Measurements from ENCODE around the gene PDRG1.
"Not testable (repeated sequence)": the region's sequence is repeated elsewhere in the genome, so short reads cannot be mapped to it uniquely, and the experiment has no call there.

The PDRG1 gene

GRCh38 chr20:31927627-31928159, 24.2 kb downstream of the PDRG1 start:
- FAIRE-seq (no peak), DNase-seq (ENCODE audit: insufficient read length, low spot score) (no peak)

GRCh38 chr20:31926493-31926892, 25.4 kb downstream of the PDRG1 start:
- FAIRE-seq (no peak), DNase-seq (ENCODE audit: insufficient read length, low spot score) (no peak)
- TF ChIP-seq CTCF (IDR thresholded peaks at IDR 0.05; ENCODE audit: insufficient read depth, missing control alignments), result no peak

More at GRCh38 chr20:31927627-31928159, 24.2 kb downstream of the PDRG1 start:
- TF ChIP-seq CTCF (IDR thresholded peaks at IDR 0.05; ENCODE audit: insufficient read depth, missing control alignments), result no peak

GRCh38 chr20:31925631-31926030, 26.2 kb downstream of the PDRG1 start:
- TF ChIP-seq CTCF (IDR thresholded peaks at IDR 0.05; ENCODE audit: insufficient read depth, missing control alignments), result no peak
- no peak for DNase-seq (ENCODE audit: insufficient read length, low spot score)
- no peak for FAIRE-seq

GRCh38 chr20:31924561-31924960, 27.3 kb downstream of the PDRG1 start:
- DNase-seq (ENCODE audit: insufficient read length, low spot score), result no peak
- TF ChIP-seq CTCF (IDR thresholded peaks at IDR 0.05; ENCODE audit: insufficient read depth, missing control alignments), result no peak
- no peak for FAIRE-seq

GRCh38 chr20:31923388-31924331, 28.2 kb downstream of the PDRG1 start:
- TF ChIP-seq CTCF (IDR thresholded peaks at IDR 0.05; ENCODE audit: insufficient read depth, missing control alignments), result no peak
- FAIRE-seq, result no peak
- no peak for DNase-seq (ENCODE audit: insufficient read length, low spot score)

GRCh38 chr20:31922588-31922987, 29.3 kb downstream of the PDRG1 start:
- DNase-seq (ENCODE audit: insufficient read length, low spot score) (no peak), FAIRE-seq (no peak)
- TF ChIP-seq CTCF (IDR thresholded peaks at IDR 0.05; ENCODE audit: insufficient read depth, missing control alignments), result no peak

GRCh38 chr20:31922181-31922580, 29.7 kb downstream of the PDRG1 start:
- FAIRE-seq (no peak), DNase-seq (ENCODE audit: insufficient read length, low spot score) (no peak)
- no peak for TF ChIP-seq CTCF (IDR thresholded peaks at IDR 0.05; ENCODE audit: insufficient read depth, missing control alignments)

- not testable (repeated sequence) for DNase-seq (ENCODE audit: insufficient read length, low spot score); FAIRE-seq
Observed at GRCh38 chr20:31921480-31921879, 30.4 kb downstream of the PDRG1 start.

Measured in D721Med (cell line).